ENCODE data around the gene KLHL22. TPM values are rescaled to one million over a fixed set of nuclear protein-coding genes. Genes with fewer than 3 reads are reported as not detected.

KLHL22 gene
- total and polyA plus RNA-seq, 2 of the 13 experiments (the other 11 are each of a cell fraction or from before 2014, with no cell fraction given): 10.9 to 14.8 TPM

DNA sequence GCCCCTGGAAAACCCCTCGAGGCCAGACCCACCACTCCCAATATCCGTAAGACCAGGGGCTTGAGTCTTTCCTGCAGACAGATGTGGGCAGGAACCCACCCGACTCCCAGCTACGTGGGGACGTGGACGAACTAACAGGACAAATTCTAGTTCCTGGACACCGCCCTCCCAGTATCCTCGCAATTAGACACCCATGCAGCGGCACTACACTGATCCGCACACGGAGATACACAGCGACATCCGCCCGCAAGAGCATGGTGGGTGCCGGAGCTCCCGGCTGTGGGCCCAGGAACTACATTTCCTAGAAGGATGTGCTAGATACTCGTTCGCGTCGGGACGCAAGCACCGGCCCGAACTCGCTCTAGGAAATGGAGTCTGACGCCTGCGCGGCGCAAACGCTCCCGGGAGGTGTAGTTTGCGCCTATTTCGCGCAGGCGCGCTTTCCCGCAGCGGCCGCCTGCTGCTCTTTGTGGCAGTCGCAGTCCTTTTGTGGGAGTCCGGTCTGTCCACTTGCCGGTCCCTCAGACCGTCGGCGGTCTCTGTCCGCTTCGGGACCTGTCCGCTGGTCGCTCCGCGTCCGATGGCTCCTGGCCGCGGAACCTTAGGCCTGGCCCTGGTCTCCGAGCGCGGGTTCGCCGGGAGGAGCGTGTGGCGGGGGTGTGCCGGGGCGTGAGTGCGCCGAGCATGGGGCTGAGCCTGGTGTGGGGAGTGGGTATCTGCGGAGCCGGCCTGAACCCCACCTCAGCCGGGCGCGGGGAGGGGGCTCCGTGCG, 101.7 kb downstream of the KLHL22 start, which contains the start of gene ZNF74 (continued):
- peak; percentile 70 for TF ChIP-seq SALL1 (CRISPR knock-in tag; IDR thresholded peaks at IDR 0.05)
- no peak for TF ChIP-seq DNMT3B (CRISPR knock-in tag; conservative IDR thresholded peaks at IDR 0.05)
- no peak for TF ChIP-seq MBNL3 (CRISPR knock-in tag; conservative IDR thresholded peaks at IDR 0.05)
- TF ChIP-seq FOSL1 (CRISPR knock-in tag; IDR thresholded peaks at IDR 0.05; ENCODE audit: borderline replicate concordance): no peak
- TF ChIP-seq, protein P1, sequence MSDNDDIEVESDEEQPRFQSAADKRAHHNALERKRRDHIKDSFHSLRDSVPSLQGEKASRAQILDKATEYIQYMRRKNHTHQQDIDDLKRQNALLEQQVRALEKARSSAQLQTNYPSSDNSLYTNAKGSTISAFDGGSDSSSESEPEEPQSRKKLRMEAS (IDR thresholded peaks at IDR 0.05): peak; percentile 51; the same call in 1 of the 2 replicates
- peak; percentile 78 for TF ChIP-seq ELF1 (CRISPR knock-in tag; IDR thresholded peaks at IDR 0.05)
- peak; percentile 94 for TF ChIP-seq ZNF143 (CRISPR knock-in tag; IDR thresholded peaks at IDR 0.05)
- TF ChIP-seq ZBTB21 (CRISPR knock-in tag; IDR thresholded peaks at IDR 0.05): 0 out of 2 replicates have a peak, but pooled peaks have one; percentile 37
- TF ChIP-seq ZNF34 (CRISPR knock-in tag; IDR thresholded peaks at IDR 0.05; ENCODE audit: borderline replicate concordance): no peak
- no peak; the same call in 1 of the 2 replicates for TF ChIP-seq GZF1 (CRISPR knock-in tag; IDR thresholded peaks at IDR 0.05)
- TF ChIP-seq ZNF260 (CRISPR knock-in tag; IDR thresholded peaks at IDR 0.05; ENCODE audit: borderline replicate concordance, low read depth): no peak
- no peak for TF ChIP-seq RFX3 (CRISPR knock-in tag; IDR thresholded peaks at IDR 0.05)
- TF ChIP-seq FOXJ3 (CRISPR knock-in tag; IDR thresholded peaks at IDR 0.05; ENCODE audit: borderline replicate concordance): no peak
- TF ChIP-seq, protein P2, sequence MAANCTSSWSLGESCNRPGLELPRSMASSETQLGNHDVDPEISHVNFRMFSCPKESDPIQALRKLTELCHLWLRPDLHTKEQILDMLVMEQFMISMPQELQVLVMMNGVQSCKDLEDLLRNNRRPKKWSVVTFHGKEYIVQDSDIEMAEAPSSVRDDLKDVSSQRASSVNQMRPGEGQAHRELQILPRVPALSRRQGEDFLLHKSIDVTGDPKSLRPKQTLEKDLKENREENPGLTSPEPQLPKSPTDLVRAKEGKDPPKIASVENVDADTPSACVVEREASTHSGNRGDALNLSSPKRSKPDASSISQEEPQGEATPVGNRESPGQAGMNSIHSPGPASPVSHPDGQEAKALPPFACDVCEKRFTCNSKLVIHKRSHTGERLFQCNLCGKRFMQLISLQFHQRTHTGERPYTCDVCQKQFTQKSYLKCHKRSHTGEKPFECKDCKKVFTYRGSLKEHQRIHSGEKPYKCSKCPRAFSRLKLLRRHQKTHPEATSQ (CRISPR knock-in tag; IDR thresholded peaks at IDR 0.05; ENCODE audit: borderline replicate concordance): no peak
- no peak for TF ChIP-seq RARA (CRISPR knock-in tag; IDR thresholded peaks at IDR 0.05)
- TF ChIP-seq BRCA1 (CRISPR knock-in tag; IDR thresholded peaks at IDR 0.05): no peak; the same call in 1 of the 2 replicates
- TF ChIP-seq, protein P3, sequence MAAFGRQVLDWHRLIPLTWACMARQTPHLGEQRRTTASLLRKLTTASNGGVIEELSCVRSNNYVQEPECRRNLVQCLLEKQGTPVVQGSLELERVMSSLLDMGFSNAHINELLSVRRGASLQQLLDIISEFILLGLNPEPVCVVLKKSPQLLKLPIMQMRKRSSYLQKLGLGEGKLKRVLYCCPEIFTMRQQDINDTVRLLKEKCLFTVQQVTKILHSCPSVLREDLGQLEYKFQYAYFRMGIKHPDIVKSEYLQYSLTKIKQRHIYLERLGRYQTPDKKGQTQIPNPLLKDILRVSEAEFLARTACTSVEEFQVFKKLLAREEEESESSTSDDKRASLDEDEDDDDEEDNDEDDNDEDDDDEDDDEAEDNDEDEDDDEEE (CRISPR knock-in tag; IDR thresholded peaks at IDR 0.05): no peak; the same call in 1 of the 2 replicates
- no peak; the same call in 1 of the 2 replicates for TF ChIP-seq TP53 (CRISPR knock-in tag; conservative IDR thresholded peaks at IDR 0.05)
- TF ChIP-seq NR2F2 (IDR thresholded peaks at IDR 0.05; ENCODE audit: borderline replicate concordance, low read depth): no peak
- TF ChIP-seq, protein P4, sequence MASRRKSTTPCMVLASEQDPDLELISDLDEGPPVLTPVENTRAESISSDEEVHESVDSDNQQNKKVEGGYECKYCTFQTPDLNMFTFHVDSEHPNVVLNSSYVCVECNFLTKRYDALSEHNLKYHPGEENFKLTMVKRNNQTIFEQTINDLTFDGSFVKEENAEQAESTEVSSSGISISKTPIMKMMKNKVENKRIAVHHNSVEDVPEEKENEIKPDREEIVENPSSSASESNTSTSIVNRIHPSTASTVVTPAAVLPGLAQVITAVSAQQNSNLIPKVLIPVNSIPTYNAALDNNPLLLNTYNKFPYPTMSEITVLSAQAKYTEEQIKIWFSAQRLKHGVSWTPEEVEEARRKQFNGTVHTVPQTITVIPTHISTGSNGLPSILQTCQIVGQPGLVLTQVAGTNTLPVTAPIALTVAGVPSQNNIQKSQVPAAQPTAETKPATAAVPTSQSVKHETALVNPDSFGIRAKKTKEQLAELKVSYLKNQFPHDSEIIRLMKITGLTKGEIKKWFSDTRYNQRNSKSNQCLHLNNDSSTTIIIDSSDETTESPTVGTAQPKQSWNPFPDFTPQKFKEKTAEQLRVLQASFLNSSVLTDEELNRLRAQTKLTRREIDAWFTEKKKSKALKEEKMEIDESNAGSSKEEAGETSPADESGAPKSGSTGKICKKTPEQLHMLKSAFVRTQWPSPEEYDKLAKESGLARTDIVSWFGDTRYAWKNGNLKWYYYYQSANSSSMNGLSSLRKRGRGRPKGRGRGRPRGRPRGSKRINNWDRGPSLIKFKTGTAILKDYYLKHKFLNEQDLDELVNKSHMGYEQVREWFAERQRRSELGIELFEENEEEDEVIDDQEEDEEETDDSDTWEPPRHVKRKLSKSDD (CRISPR knock-in tag; IDR thresholded peaks at IDR 0.05; ENCODE audit: low read depth): peak; percentile 17; the same call in 1 of the 2 replicates
- no peak for TF ChIP-seq NR2F1 (CRISPR knock-in tag; IDR thresholded peaks at IDR 0.05)
- TF ChIP-seq TAF1 (CRISPR knock-in tag; IDR thresholded peaks at IDR 0.05): peak; percentile 84
- TF ChIP-seq, protein P5, sequence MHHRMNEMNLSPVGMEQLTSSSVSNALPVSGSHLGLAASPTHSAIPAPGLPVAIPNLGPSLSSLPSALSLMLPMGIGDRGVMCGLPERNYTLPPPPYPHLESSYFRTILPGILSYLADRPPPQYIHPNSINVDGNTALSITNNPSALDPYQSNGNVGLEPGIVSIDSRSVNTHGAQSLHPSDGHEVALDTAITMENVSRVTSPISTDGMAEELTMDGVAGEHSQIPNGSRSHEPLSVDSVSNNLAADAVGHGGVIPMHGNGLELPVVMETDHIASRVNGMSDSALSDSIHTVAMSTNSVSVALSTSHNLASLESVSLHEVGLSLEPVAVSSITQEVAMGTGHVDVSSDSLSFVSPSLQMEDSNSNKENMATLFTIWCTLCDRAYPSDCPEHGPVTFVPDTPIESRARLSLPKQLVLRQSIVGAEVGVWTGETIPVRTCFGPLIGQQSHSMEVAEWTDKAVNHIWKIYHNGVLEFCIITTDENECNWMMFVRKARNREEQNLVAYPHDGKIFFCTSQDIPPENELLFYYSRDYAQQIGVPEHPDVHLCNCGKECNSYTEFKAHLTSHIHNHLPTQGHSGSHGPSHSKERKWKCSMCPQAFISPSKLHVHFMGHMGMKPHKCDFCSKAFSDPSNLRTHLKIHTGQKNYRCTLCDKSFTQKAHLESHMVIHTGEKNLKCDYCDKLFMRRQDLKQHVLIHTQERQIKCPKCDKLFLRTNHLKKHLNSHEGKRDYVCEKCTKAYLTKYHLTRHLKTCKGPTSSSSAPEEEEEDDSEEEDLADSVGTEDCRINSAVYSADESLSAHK (CRISPR knock-in tag; IDR thresholded peaks at IDR 0.05; ENCODE audit: borderline replicate concordance): no peak

Data from HepG2 (cell line).